HepG2 (cell line): Measurements from ENCODE around the gene CPT1C. TPM values are rescaled to one million over a fixed set of nuclear protein-coding genes. Genes with fewer than 3 reads are reported as not detected.

Experiments
- ARNTL ChIP-seq: sonication (generic); formaldehyde crosslinking; IDR thresholded peaks from 2 replicates; pipeline ENCODE4 v1.4.0; 2020; ENCODE audit warnings: mild to moderate bottlenecking, missing genetic modification reagents
- CHCHD3 ChIP-seq: sonication (generic); formaldehyde crosslinking; IDR thresholded peaks from 2 replicates; pipeline ENCODE4 v1.8.0; 2022; ENCODE audit warnings: mild to moderate bottlenecking, missing genetic modification reagents, moderate library complexity
- HHEX ChIP-seq: IDR thresholded peaks from 2 replicates; pipeline ENCODE4 v1.6.1; 2016; ENCODE audit warnings: control low read depth
- KLF12 ChIP-seq: sonication (generic); formaldehyde crosslinking; IDR thresholded peaks from 2 replicates; pipeline ENCODE4 v1.4.0; 2020; ENCODE audit warnings: missing genetic modification reagents, borderline replicate concordance
- KMT2A ChIP-seq: sonication (generic); formaldehyde crosslinking; IDR thresholded peaks from 2 replicates; pipeline ENCODE4 v1.4.0; 2020; ENCODE audit warnings: missing genetic modification reagents
- MAZ ChIP-seq, 2 experiments: sonication (generic) in 1 of 2; formaldehyde crosslinking in 1 of 2; IDR thresholded peaks; 2 replicates each; pipeline versions ENCODE4 v1.5.0 to v1.6.1; 2012 to 2020; ENCODE audit warnings: low read depth in 2 of 2, mild to moderate bottlenecking in 2 of 2, borderline replicate concordance in 1 of 2, improper control_type of control experiment in 1 of 2, low read length in 1 of 2, missing genetic modification reagents in 1 of 2, moderate library complexity in 1 of 2
- NR2C2 ChIP-seq: sonication (generic); formaldehyde crosslinking; IDR thresholded peaks from 2 replicates; pipeline ENCODE4 v1.4.0; 2020; ENCODE audit warnings: missing genetic modification reagents, mild to moderate bottlenecking, moderate library complexity, borderline replicate concordance
- ZBTB7A ChIP-seq: sonication (generic); formaldehyde crosslinking; IDR thresholded peaks from 2 replicates; pipeline ENCODE4 v1.8.0; 2022; ENCODE audit warnings: mild to moderate bottlenecking, missing genetic modification reagents
- ZNF230 ChIP-seq: sonication (generic); formaldehyde crosslinking; IDR thresholded peaks from 2 replicates; pipeline ENCODE4 v1.4.0; 2020; ENCODE audit warnings: mild to moderate bottlenecking, missing genetic modification reagents
- ZNF557 ChIP-seq: sonication (generic); formaldehyde crosslinking; IDR thresholded peaks from 2 replicates; pipeline ENCODE4 v1.4.0; 2020; ENCODE audit warnings: missing genetic modification reagents
- ZNF850 ChIP-seq: sonication (generic); formaldehyde crosslinking; conservative IDR thresholded peaks from 2 replicates; pipeline ENCODE4 v1.9.0; 2021; ENCODE audit warnings: mild to moderate bottlenecking, missing genetic modification reagents
- polyA plus RNA-seq, 8 experiments: library from polyadenylated mRNA; depleted of rRNA in 3 of 8; stranded (reverse) in 7 of 8; unstranded in 1 of 8; fragments of >200 nt; fragmentation: Illumina TruSeq in 4 of 8; extraction: Trizol in 4 of 8; gene quantifications; 2 replicates each; pipeline versions ENCODE4 v1.2.1 to v1.2.3, GENCODE V29; 2011 to 2016; ENCODE audit warnings: low read depth in 4 of 8, missing spikeins in 1 of 8, mixed read lengths in 1 of 8; ENCODE audit not compliant: insufficient read depth in 1 of 8
- total RNA-seq, 5 experiments: library from RNA; depleted of rRNA; stranded (reverse); fragments of >200 nt; fragmentation: Illumina TruSeq; extraction: Trizol; gene quantifications; 2 replicates each; pipeline ENCODE4 v1.2.3, GENCODE V29; 2016; ENCODE audit warnings: low read depth in 1 of 5
- TF ChIP-seq, protein P1 (sequence below): IDR thresholded peaks from 2 replicates; pipeline ENCODE4 v1.6.1; 2018; ENCODE audit warnings: missing genetic modification reagents
- TF ChIP-seq, protein P2 (sequence below): sonication (generic); formaldehyde crosslinking; IDR thresholded peaks from 2 replicates; pipeline ENCODE4 v1.4.0; 2020; ENCODE audit warnings: missing genetic modification reagents
- TF ChIP-seq, protein P3 (sequence below): sonication (generic); formaldehyde crosslinking; IDR thresholded peaks from 2 replicates; pipeline ENCODE4 v1.5.1; 2020; ENCODE audit warnings: missing genetic modification reagents, mild to moderate bottlenecking, borderline replicate concordance
- TF ChIP-seq, protein P4 (sequence below): sonication (generic); formaldehyde crosslinking; IDR thresholded peaks from 2 replicates; pipeline ENCODE4 v1.8.0; 2022; ENCODE audit warnings: missing genetic modification reagents, low read depth, mild to moderate bottlenecking, borderline replicate concordance
- TF ChIP-seq, protein P5 (sequence below): sonication (generic); formaldehyde crosslinking; IDR thresholded peaks from 2 replicates; pipeline ENCODE4 v1.4.0; 2020; ENCODE audit warnings: missing genetic modification reagents
- TF ChIP-seq, protein P6 (sequence below): sonication (generic); formaldehyde crosslinking; IDR thresholded peaks from 2 replicates; pipeline ENCODE4 v1.5.1; 2020; ENCODE audit warnings: mild to moderate bottlenecking, moderate library complexity, missing genetic modification reagents

The CPT1C gene
- total and polyA plus RNA-seq, 2 of the 13 experiments (the other 11 are each of a cell fraction or from before 2014, with no cell fraction given) = 0.18 TPM; not detected in 1

DNA sequence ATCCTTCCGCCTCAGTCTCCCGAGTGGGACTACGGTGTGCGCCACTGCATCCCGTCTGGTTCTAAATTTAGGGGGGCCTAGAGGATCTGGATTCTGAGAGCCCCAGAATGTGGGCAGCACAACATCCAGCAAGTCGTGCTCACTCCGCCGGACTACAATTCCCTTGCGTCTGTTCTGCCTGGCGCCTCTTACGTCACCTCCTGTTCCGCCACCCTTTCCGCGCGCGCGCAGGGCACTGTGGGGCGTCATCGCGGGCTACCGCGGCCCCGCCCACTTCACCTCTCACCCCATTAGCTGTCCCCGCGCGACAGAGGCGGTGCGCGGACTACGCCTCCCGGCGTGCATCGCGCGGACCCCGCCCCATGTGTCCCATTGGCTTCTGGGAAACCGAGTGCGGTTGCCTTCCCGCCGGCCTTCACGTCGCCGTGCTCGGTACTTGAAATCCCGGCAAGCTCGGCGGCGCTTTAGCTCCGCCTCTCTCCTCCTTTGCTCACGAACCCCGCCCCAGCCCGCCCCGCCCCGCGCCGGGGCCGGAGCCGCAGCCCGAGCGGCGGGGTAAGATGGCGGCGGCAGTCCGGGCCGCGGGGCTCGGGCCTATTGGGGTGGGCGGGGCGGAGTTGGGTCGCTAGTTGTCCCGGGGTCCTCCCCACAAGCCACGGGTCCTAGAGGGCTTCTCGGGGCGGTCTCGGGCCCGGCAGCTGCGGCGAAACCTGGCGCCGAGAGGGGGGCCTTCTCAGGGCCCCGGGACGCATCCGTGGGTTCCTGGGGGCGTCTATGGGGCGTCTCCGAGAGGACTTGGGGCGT lies 49.0 kb upstream of the CPT1C start, which contains the start of gene SCAF1 (continued):
- TF ChIP-seq MAZ (IDR thresholded peaks at IDR 0.05; ENCODE audit: borderline replicate concordance, low read depth, low read length) (peak; percentile 66; the same call in 1 of the 2 replicates), MAZ (CRISPR knock-in tag; IDR thresholded peaks at IDR 0.05; ENCODE audit: low read depth) (peak; percentile 93), KMT2A (CRISPR knock-in tag) (peak; percentile 22; the same call in 1 of the 2 replicates), ARNTL (CRISPR knock-in tag) (no peak), ZNF557 (no peak), ZBTB7A (CRISPR knock-in tag) (no peak), ZNF230 (CRISPR knock-in tag) (0 out of 2 replicates have a peak, but pooled peaks have one; percentile 39), NR2C2 (CRISPR knock-in tag) (peak; percentile 98), KLF12 (CRISPR knock-in tag) (peak; percentile 97), ZNF850 (CRISPR knock-in tag) (peak; percentile 64; the same call in 1 of the 2 replicates), CHCHD3 (CRISPR knock-in tag) (no peak), HHEX (CRISPR knock-in tag) (0 out of 2 replicates have a peak, but pooled peaks have one; percentile 40)
- TF ChIP-seq, protein P1, sequence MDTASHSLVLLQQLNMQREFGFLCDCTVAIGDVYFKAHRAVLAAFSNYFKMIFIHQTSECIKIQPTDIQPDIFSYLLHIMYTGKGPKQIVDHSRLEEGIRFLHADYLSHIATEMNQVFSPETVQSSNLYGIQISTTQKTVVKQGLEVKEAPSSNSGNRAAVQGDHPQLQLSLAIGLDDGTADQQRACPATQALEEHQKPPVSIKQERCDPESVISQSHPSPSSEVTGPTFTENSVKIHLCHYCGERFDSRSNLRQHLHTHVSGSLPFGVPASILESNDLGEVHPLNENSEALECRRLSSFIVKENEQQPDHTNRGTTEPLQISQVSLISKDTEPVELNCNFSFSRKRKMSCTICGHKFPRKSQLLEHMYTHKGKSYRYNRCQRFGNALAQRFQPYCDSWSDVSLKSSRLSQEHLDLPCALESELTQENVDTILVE (CRISPR knock-in tag) = peak; percentile 95
- TF ChIP-seq, protein P2, sequence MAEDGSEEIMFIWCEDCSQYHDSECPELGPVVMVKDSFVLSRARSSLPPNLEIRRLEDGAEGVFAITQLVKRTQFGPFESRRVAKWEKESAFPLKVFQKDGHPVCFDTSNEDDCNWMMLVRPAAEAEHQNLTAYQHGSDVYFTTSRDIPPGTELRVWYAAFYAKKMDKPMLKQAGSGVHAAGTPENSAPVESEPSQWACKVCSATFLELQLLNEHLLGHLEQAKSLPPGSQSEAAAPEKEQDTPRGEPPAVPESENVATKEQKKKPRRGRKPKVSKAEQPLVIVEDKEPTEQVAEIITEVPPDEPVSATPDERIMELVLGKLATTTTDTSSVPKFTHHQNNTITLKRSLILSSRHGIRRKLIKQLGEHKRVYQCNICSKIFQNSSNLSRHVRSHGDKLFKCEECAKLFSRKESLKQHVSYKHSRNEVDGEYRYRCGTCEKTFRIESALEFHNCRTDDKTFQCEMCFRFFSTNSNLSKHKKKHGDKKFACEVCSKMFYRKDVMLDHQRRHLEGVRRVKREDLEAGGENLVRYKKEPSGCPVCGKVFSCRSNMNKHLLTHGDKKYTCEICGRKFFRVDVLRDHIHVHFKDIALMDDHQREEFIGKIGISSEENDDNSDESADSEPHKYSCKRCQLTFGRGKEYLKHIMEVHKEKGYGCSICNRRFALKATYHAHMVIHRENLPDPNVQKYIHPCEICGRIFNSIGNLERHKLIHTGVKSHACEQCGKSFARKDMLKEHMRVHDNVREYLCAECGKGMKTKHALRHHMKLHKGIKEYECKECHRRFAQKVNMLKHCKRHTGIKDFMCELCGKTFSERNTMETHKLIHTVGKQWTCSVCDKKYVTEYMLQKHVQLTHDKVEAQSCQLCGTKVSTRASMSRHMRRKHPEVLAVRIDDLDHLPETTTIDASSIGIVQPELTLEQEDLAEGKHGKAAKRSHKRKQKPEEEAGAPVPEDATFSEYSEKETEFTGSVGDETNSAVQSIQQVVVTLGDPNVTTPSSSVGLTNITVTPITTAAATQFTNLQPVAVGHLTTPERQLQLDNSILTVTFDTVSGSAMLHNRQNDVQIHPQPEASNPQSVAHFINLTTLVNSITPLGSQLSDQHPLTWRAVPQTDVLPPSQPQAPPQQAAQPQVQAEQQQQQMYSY (CRISPR knock-in tag) = no peak
- TF ChIP-seq, protein P3, sequence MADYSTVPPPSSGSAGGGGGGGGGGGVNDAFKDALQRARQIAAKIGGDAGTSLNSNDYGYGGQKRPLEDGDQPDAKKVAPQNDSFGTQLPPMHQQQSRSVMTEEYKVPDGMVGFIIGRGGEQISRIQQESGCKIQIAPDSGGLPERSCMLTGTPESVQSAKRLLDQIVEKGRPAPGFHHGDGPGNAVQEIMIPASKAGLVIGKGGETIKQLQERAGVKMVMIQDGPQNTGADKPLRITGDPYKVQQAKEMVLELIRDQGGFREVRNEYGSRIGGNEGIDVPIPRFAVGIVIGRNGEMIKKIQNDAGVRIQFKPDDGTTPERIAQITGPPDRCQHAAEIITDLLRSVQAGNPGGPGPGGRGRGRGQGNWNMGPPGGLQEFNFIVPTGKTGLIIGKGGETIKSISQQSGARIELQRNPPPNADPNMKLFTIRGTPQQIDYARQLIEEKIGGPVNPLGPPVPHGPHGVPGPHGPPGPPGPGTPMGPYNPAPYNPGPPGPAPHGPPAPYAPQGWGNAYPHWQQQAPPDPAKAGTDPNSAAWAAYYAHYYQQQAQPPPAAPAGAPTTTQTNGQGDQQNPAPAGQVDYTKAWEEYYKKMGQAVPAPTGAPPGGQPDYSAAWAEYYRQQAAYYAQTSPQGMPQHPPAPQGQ (CRISPR knock-in tag) = no peak
- TF ChIP-seq, protein P4, sequence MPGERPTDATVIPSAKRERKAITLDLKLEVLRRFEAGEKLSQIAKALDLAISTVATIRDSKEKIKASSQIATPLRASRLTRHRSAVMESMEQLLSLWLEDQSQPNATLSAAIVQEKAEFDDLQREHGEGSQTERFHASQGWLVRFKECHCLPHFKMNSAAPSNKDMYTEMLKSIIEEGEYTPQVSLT (CRISPR knock-in tag) = no peak
- TF ChIP-seq, protein P5, sequence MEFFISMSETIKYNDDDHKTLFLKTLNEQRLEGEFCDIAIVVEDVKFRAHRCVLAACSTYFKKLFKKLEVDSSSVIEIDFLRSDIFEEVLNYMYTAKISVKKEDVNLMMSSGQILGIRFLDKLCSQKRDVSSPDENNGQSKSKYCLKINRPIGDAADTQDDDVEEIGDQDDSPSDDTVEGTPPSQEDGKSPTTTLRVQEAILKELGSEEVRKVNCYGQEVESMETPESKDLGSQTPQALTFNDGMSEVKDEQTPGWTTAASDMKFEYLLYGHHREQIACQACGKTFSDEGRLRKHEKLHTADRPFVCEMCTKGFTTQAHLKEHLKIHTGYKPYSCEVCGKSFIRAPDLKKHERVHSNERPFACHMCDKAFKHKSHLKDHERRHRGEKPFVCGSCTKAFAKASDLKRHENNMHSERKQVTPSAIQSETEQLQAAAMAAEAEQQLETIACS = no peak
- TF ChIP-seq, protein P6, sequence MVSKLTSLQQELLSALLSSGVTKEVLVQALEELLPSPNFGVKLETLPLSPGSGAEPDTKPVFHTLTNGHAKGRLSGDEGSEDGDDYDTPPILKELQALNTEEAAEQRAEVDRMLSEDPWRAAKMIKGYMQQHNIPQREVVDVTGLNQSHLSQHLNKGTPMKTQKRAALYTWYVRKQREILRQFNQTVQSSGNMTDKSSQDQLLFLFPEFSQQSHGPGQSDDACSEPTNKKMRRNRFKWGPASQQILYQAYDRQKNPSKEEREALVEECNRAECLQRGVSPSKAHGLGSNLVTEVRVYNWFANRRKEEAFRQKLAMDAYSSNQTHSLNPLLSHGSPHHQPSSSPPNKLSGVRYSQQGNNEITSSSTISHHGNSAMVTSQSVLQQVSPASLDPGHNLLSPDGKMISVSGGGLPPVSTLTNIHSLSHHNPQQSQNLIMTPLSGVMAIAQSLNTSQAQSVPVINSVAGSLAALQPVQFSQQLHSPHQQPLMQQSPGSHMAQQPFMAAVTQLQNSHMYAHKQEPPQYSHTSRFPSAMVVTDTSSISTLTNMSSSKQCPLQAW = peak; percentile 86; the same call in 1 of the 2 replicates
